HepG2 (cell line): Measurements from ENCODE around the gene ARHGAP30. TPM values are rescaled to one million over a fixed set of nuclear protein-coding genes. Genes with fewer than 3 reads are reported as not detected.
A peak's percentile ranks its signal among the peaks of the same experiment; 100 is the strongest.

Experiments used
- CBX5 ChIP-seq: sonication (generic); formaldehyde crosslinking; IDR thresholded peaks from 2 replicates; pipeline ENCODE4 v1.4.0; 2020; ENCODE audit warnings: missing genetic modification reagents, borderline replicate concordance
- CC2D1A ChIP-seq: sonication (generic); formaldehyde crosslinking; IDR thresholded peaks from 2 replicates; pipeline ENCODE4 v1.8.1; 2023; ENCODE audit warnings: mild to moderate bottlenecking, missing genetic modification reagents
- CEBPG ChIP-seq: IDR thresholded peaks from 2 replicates; pipeline ENCODE4 v1.6.1; 2016
- DRAP1 ChIP-seq: IDR thresholded peaks from 2 replicates; pipeline ENCODE4 v1.6.1; 2016; ENCODE audit warnings: missing genetic modification reagents, missing compliant biosample characterization
- HCFC1 ChIP-seq: fragments of 150-350 bp; IDR thresholded peaks from 2 replicates; pipeline ENCODE4 v1.6.1; 2014; ENCODE audit warnings: low read depth, low read length
- HNRNPUL1 ChIP-seq: fragments of 200-400 bp; formaldehyde crosslinking; IDR thresholded peaks from 2 replicates; pipeline ENCODE4 v1.6.1; 2017; ENCODE audit warnings: low read depth, mild to moderate bottlenecking, low read length, moderate library complexity
- HOXA9 ChIP-seq: sonication (generic); formaldehyde crosslinking; IDR thresholded peaks from 2 replicates; pipeline ENCODE4 v1.8.1; 2022; ENCODE audit warnings: missing genetic modification reagents, mild to moderate bottlenecking, moderate library complexity, borderline replicate concordance
- MAFG ChIP-seq: sonication (generic); formaldehyde crosslinking; IDR thresholded peaks from 2 replicates; pipeline ENCODE4 v1.5.1; 2020; ENCODE audit warnings: mild to moderate bottlenecking, missing genetic modification reagents
- MED1 ChIP-seq: sonication (generic); formaldehyde crosslinking; IDR thresholded peaks from 2 replicates; pipeline ENCODE4 v1.4.0; 2020; ENCODE audit warnings: missing genetic modification reagents
- PHF8 ChIP-seq: sonication (generic); formaldehyde crosslinking; IDR thresholded peaks from 2 replicates; pipeline ENCODE4 v1.5.0; 2020; ENCODE audit warnings: missing genetic modification reagents
- POLR2A ChIP-seq, 2 experiments: IDR thresholded peaks; 2 replicates each; pipeline ENCODE4 v1.6.1; 2011; ENCODE audit warnings: low read depth in 2 of 2, low read length in 2 of 2, mild to moderate bottlenecking in 1 of 2, moderate library complexity in 1 of 2; ENCODE audit not compliant: insufficient read depth in 1 of 2
- SNAI1 ChIP-seq: sonication (generic); formaldehyde crosslinking; IDR thresholded peaks from 2 replicates; pipeline ENCODE4 v1.5.0; 2020; ENCODE audit warnings: mild to moderate bottlenecking, missing genetic modification reagents, borderline replicate concordance
- SRF ChIP-seq: IDR thresholded peaks from 2 replicates; pipeline ENCODE4 v1.6.1; 2011; ENCODE audit warnings: mild to moderate bottlenecking, low read depth, low read length, moderate library complexity
- STAG1 ChIP-seq: sonication (generic); formaldehyde crosslinking; IDR thresholded peaks from 2 replicates; pipeline ENCODE4 v1.4.0; 2020; ENCODE audit warnings: missing genetic modification reagents
- TBX2 ChIP-seq: sonication (generic); formaldehyde crosslinking; IDR thresholded peaks from 2 replicates; pipeline ENCODE4 v1.5.0; 2020; ENCODE audit warnings: missing genetic modification reagents, mild to moderate bottlenecking, borderline replicate concordance
- THYN1 ChIP-seq: sonication (generic); formaldehyde crosslinking; IDR thresholded peaks from 2 replicates; pipeline ENCODE4 v1.8.1; 2023; ENCODE audit warnings: low read depth, mild to moderate bottlenecking, moderate library complexity, missing genetic modification reagents, borderline replicate concordance
- TOE1 ChIP-seq: sonication (generic); formaldehyde crosslinking; IDR thresholded peaks from 2 replicates; pipeline ENCODE4 v1.4.0; 2020; ENCODE audit warnings: mild to moderate bottlenecking, missing genetic modification reagents
- ZBTB46 ChIP-seq: sonication (generic); formaldehyde crosslinking; IDR thresholded peaks from 2 replicates; pipeline ENCODE4 v1.4.0; 2020; ENCODE audit warnings: mild to moderate bottlenecking, missing genetic modification reagents, borderline replicate concordance
- ZIK1 ChIP-seq: sonication (generic); formaldehyde crosslinking; IDR thresholded peaks from 2 replicates; pipeline ENCODE4 v1.5.0; 2020; ENCODE audit warnings: mild to moderate bottlenecking, low read depth, missing genetic modification reagents, borderline replicate concordance
- ZNF563 ChIP-seq: sonication (generic); formaldehyde crosslinking; IDR thresholded peaks from 2 replicates; pipeline ENCODE4 v1.8.0; 2022; ENCODE audit warnings: mild to moderate bottlenecking, moderate library complexity, missing genetic modification reagents
- ZSCAN25 ChIP-seq: sonication (generic); formaldehyde crosslinking; IDR thresholded peaks from 2 replicates; pipeline ENCODE4 v1.8.0; 2022; ENCODE audit warnings: mild to moderate bottlenecking, missing genetic modification reagents
- polyA plus RNA-seq, 8 experiments: library from polyadenylated mRNA; depleted of rRNA in 3 of 8; stranded (reverse) in 7 of 8; unstranded in 1 of 8; fragments of >200 nt; fragmentation: Illumina TruSeq in 4 of 8; extraction: Trizol in 4 of 8; gene quantifications; 2 replicates each; pipeline versions ENCODE4 v1.2.1 to v1.2.3, GENCODE V29; 2011 to 2016; ENCODE audit warnings: low read depth in 4 of 8, missing spikeins in 1 of 8, mixed read lengths in 1 of 8; ENCODE audit not compliant: insufficient read depth in 1 of 8
- total RNA-seq, 5 experiments: library from RNA; depleted of rRNA; stranded (reverse); fragments of >200 nt; fragmentation: Illumina TruSeq; extraction: Trizol; gene quantifications; 2 replicates each; pipeline ENCODE4 v1.2.3, GENCODE V29; 2016; ENCODE audit warnings: low read depth in 1 of 5
- TF ChIP-seq, protein P1 (sequence below): sonication (generic); formaldehyde crosslinking; IDR thresholded peaks from 2 replicates; pipeline ENCODE4 v1.4.0; 2020; ENCODE audit warnings: missing genetic modification reagents
- TF ChIP-seq, protein P2 (sequence below): sonication (generic); formaldehyde crosslinking; IDR thresholded peaks from 2 replicates; pipeline ENCODE4 v1.5.0; 2020; ENCODE audit warnings: mild to moderate bottlenecking, missing genetic modification reagents

Gene ARHGAP30
- total and polyA plus RNA-seq, 2 of the 13 experiments (the other 11 are each of a cell fraction or from before 2014, with no cell fraction given): 0.13 to 0.20 TPM

GRCh38 chr1:161021165-161021969, 48.3 kb downstream of the ARHGAP30 start (continued):
- no peak for TF ChIP-seq CC2D1A (CRISPR knock-in tag)
- no peak for TF ChIP-seq CEBPG (CRISPR knock-in tag)
- TF ChIP-seq CBX5 (CRISPR knock-in tag): no peak
- no peak for TF ChIP-seq MAFG
- peak; percentile 9 for TF ChIP-seq PHF8 (CRISPR knock-in tag)
- TF ChIP-seq, protein P1, sequence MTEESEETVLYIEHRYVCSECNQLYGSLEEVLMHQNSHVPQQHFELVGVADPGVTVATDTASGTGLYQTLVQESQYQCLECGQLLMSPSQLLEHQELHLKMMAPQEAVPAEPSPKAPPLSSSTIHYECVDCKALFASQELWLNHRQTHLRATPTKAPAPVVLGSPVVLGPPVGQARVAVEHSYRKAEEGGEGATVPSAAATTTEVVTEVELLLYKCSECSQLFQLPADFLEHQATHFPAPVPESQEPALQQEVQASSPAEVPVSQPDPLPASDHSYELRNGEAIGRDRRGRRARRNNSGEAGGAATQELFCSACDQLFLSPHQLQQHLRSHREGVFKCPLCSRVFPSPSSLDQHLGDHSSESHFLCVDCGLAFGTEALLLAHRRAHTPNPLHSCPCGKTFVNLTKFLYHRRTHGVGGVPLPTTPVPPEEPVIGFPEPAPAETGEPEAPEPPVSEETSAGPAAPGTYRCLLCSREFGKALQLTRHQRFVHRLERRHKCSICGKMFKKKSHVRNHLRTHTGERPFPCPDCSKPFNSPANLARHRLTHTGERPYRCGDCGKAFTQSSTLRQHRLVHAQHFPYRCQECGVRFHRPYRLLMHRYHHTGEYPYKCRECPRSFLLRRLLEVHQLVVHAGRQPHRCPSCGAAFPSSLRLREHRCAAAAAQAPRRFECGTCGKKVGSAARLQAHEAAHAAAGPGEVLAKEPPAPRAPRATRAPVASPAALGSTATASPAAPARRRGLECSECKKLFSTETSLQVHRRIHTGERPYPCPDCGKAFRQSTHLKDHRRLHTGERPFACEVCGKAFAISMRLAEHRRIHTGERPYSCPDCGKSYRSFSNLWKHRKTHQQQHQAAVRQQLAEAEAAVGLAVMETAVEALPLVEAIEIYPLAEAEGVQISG (CRISPR knock-in tag): no peak; the same call in 1 of the 2 replicates
- no peak for TF ChIP-seq THYN1 (CRISPR knock-in tag)
- no peak for TF ChIP-seq ZSCAN25 (CRISPR knock-in tag)
- 0 out of 2 replicates have a peak, but pooled peaks have one; percentile 4 for TF ChIP-seq SNAI1 (CRISPR knock-in tag)
- TF ChIP-seq ZIK1 (CRISPR knock-in tag): no peak
- 0 out of 2 replicates have a peak, but pooled peaks have one; percentile 6 for TF ChIP-seq HCFC1
- TF ChIP-seq ZBTB46 (CRISPR knock-in tag): no peak
- TF ChIP-seq HOXA9: peak; percentile 38; the same call in 1 of the 2 replicates
- no peak for TF ChIP-seq TOE1 (CRISPR knock-in tag)
- TF ChIP-seq STAG1 (CRISPR knock-in tag): no peak
- peak; percentile 46; the same call in 1 of the 2 replicates for TF ChIP-seq MED1 (CRISPR knock-in tag)
- peak; percentile 85 for TF ChIP-seq TBX2 (CRISPR knock-in tag)
- TF ChIP-seq SRF: no peak
- no peak for TF ChIP-seq HNRNPUL1
- peak; percentile 68; the same call in 1 of the 2 replicates for TF ChIP-seq ZNF563 (CRISPR knock-in tag)
- TF ChIP-seq POLR2A (IDR thresholded peaks at IDR 0.05; ENCODE audit: insufficient read depth in 1 of 2, low read depth in 2 of 2, low read length in 2 of 2): peak; percentile 54 to 79
- TF ChIP-seq, protein P2, sequence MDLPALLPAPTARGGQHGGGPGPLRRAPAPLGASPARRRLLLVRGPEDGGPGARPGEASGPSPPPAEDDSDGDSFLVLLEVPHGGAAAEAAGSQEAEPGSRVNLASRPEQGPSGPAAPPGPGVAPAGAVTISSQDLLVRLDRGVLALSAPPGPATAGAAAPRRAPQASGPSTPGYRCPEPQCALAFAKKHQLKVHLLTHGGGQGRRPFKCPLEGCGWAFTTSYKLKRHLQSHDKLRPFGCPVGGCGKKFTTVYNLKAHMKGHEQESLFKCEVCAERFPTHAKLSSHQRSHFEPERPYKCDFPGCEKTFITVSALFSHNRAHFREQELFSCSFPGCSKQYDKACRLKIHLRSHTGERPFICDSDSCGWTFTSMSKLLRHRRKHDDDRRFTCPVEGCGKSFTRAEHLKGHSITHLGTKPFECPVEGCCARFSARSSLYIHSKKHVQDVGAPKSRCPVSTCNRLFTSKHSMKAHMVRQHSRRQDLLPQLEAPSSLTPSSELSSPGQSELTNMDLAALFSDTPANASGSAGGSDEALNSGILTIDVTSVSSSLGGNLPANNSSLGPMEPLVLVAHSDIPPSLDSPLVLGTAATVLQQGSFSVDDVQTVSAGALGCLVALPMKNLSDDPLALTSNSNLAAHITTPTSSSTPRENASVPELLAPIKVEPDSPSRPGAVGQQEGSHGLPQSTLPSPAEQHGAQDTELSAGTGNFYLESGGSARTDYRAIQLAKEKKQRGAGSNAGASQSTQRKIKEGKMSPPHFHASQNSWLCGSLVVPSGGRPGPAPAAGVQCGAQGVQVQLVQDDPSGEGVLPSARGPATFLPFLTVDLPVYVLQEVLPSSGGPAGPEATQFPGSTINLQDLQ (CRISPR knock-in tag): no peak
- TF ChIP-seq DRAP1 (CRISPR knock-in tag): peak; percentile 68; the same call in 1 of the 2 replicates
